ENCODE data around the gene PPP2R5C.

Gene PPP2R5C

GRCh38 chr14:101830271-101830670 is 68.8 kb downstream of the PPP2R5C start:
- no peak overlapping the region for H3K4me3 ChIP-seq
- peak; percentile 9 for DNase-seq (ENCODE audit: low spot score)
- H3K27ac ChIP-seq: no peak overlapping the region
- TF ChIP-seq CTCF (IDR thresholded peaks at IDR 0.05): no peak

- TF ChIP-seq CTCF (IDR thresholded peaks at IDR 0.05): no peak
- DNase-seq (ENCODE audit: low spot score): peak; percentile 60
- H3K27ac ChIP-seq: no peak overlapping the region
- H3K4me3 ChIP-seq: no peak overlapping the region
These were observed 71.5 kb downstream of the PPP2R5C start for GRCh38 chr14:101833045-101833444.

- DNase-seq (ENCODE audit: low spot score): no peak
- no peak overlapping the region for H3K4me3 ChIP-seq
- no peak for TF ChIP-seq CTCF (IDR thresholded peaks at IDR 0.05)
- peak overlapping the region in 1 of 2 donors; percentile 46 for H3K27ac ChIP-seq
These were observed 72.9 kb downstream of the PPP2R5C start for GRCh38 chr14:101834397-101834796.

- DNase-seq (ENCODE audit: low spot score): no peak
- H3K4me3 ChIP-seq: no peak overlapping the region
- peak overlapping the region in 1 of 2 donors; percentile 46 for H3K27ac ChIP-seq
- TF ChIP-seq CTCF (IDR thresholded peaks at IDR 0.05): no peak
These were observed 73.5 kb downstream of the PPP2R5C start for GRCh38 chr14:101834800-101835547.

GRCh38 chr14:101835566-101835965 is 74.1 kb downstream of the PPP2R5C start:
- Histone ChIP-seq H3K4me3 (no peak overlapping the region), H3K27ac (peak overlapping the region in 1 of 2 donors; percentile 46)
- TF ChIP-seq CTCF (IDR thresholded peaks at IDR 0.05): no peak

DNA sequence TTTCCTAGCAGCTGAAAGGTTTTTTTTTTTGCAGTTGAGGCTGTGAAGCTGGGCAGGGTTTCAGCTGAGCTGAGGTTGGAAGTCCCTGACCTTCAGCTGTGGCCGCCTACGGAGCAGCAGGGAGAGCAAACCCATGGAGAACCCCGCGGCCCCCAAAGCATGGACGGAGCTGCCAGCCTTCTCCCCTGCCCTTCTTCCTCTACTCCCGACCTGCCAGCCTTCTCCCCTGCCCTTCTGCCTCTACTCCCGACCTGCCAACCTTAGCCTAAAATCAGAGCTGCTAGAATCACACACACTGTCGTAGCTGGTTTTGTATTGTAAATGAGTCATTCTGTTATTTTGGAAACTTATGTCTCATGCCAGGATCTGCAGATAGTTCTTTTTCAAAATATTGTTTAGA is 74.6 kb downstream of the PPP2R5C start:
- no peak for TF ChIP-seq CTCF (IDR thresholded peaks at IDR 0.05)
- peak overlapping the region; percentile 58 for H3K4me3 ChIP-seq
- no peak for DNase-seq (ENCODE audit: low spot score)
- H3K27ac ChIP-seq: peak overlapping the region; percentile 45 to 81

More at GRCh38 chr14:101835566-101835965, 74.1 kb downstream of the PPP2R5C start:
- DNase-seq (ENCODE audit: low spot score): no peak

DNA sequence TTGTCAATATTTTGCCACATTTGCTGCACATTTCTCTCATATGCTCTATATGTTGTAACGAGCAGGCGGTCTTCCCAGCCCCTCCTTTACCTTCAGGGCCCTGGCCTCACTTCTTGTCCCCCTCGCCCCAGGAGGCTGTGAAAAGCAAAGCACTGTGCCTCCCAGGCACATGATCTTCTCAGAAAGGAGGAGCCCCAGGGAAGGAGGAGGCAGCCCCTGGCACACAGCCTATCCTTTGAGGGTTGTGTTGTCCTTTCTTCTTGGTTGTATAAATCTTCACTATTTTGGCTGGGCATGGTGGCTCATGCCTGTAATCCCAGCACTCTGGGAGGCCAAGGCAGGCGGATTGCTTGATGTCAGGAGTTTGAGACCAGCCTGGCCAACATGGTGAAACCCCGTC is 77.0 kb downstream of the PPP2R5C start:
- H3K4me3 ChIP-seq: no peak overlapping the region
- no peak for TF ChIP-seq CTCF (IDR thresholded peaks at IDR 0.05)
- no peak overlapping the region for H3K27ac ChIP-seq
- no peak for DNase-seq (ENCODE audit: low spot score)
